ENCODE measurements around the gene IFFO2. TPM values are rescaled to one million over a fixed set of nuclear protein-coding genes. Genes with fewer than 3 reads are reported as not detected.
"Not testable (repeated sequence)": the region's sequence is repeated elsewhere in the genome, so short reads cannot be mapped to it uniquely, and the experiment has no call there.

Gene IFFO2
- total and polyA plus RNA-seq, 2 of the 13 experiments (the other 11 are each of a cell fraction or from before 2014, with no cell fraction given) = 7.3 to 16.7 TPM

GRCh38 chr1:18891858-18892257 lies 64.6 kb downstream of the IFFO2 start:
- H2AFZ ChIP-seq (ENCODE audit: low read length); H3K4me2 ChIP-seq (ENCODE audit: low read depth, low read length); ATAC-seq; H3K9ac ChIP-seq (ENCODE audit: insufficient read depth, low read depth, low read length); intact Hi-C loops (cut with micrococcal nuclease; ENCODE audit: unreplicated experiment); FAIRE-seq; H3K27ac ChIP-seq (ENCODE audit: extremely low read length, insufficient read depth, low read length); H3K27me3 ChIP-seq (ENCODE audit: control insufficient read depth in 1 of 2, insufficient read depth in 2 of 2, low read length in 2 of 2); in situ Hi-C loops (cut with HindIII; ENCODE audit: extremely low pct_ligation_motif_present, low pct_unique_long_range_greater_than_20kb); CTCF ChIA-PET (ENCODE audit: low intra/inter-chr PET ratio, low total read pairs); H3K9me3 ChIP-seq (ENCODE audit: low read length); DNase-seq (ENCODE audit: low spot score); BruUV-seq (replicated peaks); H3K4me3 ChIP-seq (replicated peaks in 1 of 3; ENCODE audit: insufficient read depth in 1 of 3, low read depth in 2 of 3, low read length in 3 of 3): not testable (repeated sequence)
- POLR2A ChIA-PET = interaction anchor here (1.0 kb wide), 1 partner anchor 11 kb away, joined by 4 read pairs; the partner anchor contains the start of gene ALDH4A1
- Histone ChIP-seq H4K20me1 (ENCODE audit: insufficient read depth, low read length) (peaks cover 73% of the 10 kb centered on the region), H3K4me1 (ENCODE audit: insufficient read depth, low read length) (peaks cover 64% of the 10 kb centered on the region), H3K79me2 (ENCODE audit: insufficient read depth, low read length) (peaks cover 63% of the 10 kb centered on the region), H3K36me3 (replicated peaks in 1 of 2; ENCODE audit: control insufficient read depth in 1 of 2, insufficient read depth in 2 of 2, low read length in 2 of 2) (peaks cover 18 to 43% of the 10 kb centered on the region in 2 experiments)
- 95% methylated on average over 7 of the region's 7 CpGs for WGBS (ENCODE audit: low lambda C conversion rate)

- POLR2A ChIA-PET = interaction anchor here (0.8 kb wide), 1 partner anchor 9 kb away, joined by 3 read pairs; no protein-coding TSS in a partner anchor
- DNase-seq (ENCODE audit: low spot score) (no peak), ATAC-seq (no peak), FAIRE-seq (no peak)
- BruUV-seq (replicated peaks) = no TSS peak
- H3K4me2 ChIP-seq (ENCODE audit: low read depth, low read length) = no peak overlapping the region
- WGBS (ENCODE audit: low lambda C conversion rate) = 94% methylated on average over 7 of the region's 7 CpGs
- peaks cover 59% of the 10 kb centered on the region for H3K4me1 ChIP-seq (ENCODE audit: insufficient read depth, low read length)
- peaks cover 73% of the 10 kb centered on the region for H4K20me1 ChIP-seq (ENCODE audit: insufficient read depth, low read length)
- H3K9ac ChIP-seq (ENCODE audit: insufficient read depth, low read depth, low read length) = no peak overlapping the region
- CTCF ChIA-PET (ENCODE audit: low intra/inter-chr PET ratio, low total read pairs) = no interaction called here
- H3K36me3 ChIP-seq (replicated peaks in 1 of 2; ENCODE audit: control insufficient read depth in 1 of 2, insufficient read depth in 2 of 2, low read length in 2 of 2) = peaks cover 22 to 47% of the 10 kb centered on the region in 2 experiments
- H3K9me3 ChIP-seq (ENCODE audit: low read length) = no peaks in the 10 kb centered on the region
- H2AFZ ChIP-seq (ENCODE audit: low read length) = no peak overlapping the region
- H3K79me2 ChIP-seq (ENCODE audit: insufficient read depth, low read length) = peaks cover 58% of the 10 kb centered on the region
- no peak for TF ChIP-seq RNF2 (conservative IDR thresholded peaks at IDR 0.05; ENCODE audit: low read depth)
- TF ChIP-seq NONO (IDR thresholded peaks at IDR 0.05) = no peak
- TF ChIP-seq NONO (CRISPR knock-in tag; conservative IDR thresholded peaks at IDR 0.05) = no peak
- TF ChIP-seq NR1H2 (CRISPR knock-in tag; IDR thresholded peaks at IDR 0.05; ENCODE audit: borderline replicate concordance, low read depth) = no peak
- TF ChIP-seq SMARCC2 (IDR thresholded peaks at IDR 0.05) = no peak
- no peak for TF ChIP-seq XRCC5 (optimal IDR thresholded peaks at IDR 0.05; ENCODE audit: low read length)
- TF ChIP-seq ZNF546 (CRISPR knock-in tag; conservative IDR thresholded peaks at IDR 0.05) = no peak
- TF ChIP-seq BRD4 (CRISPR knock-in tag; IDR thresholded peaks at IDR 0.05) = no peak
- no peak for TF ChIP-seq ZBTB21 (CRISPR knock-in tag; IDR thresholded peaks at IDR 0.05)
- TF ChIP-seq ZBTB38 (CRISPR knock-in tag; IDR thresholded peaks at IDR 0.05) = no peak
- no peak for TF ChIP-seq ZNF232 (CRISPR knock-in tag; IDR thresholded peaks at IDR 0.05; ENCODE audit: borderline replicate concordance)
- TF ChIP-seq SRSF1 (optimal IDR thresholded peaks at IDR 0.05; ENCODE audit: low read depth, low read length) = no peak
- no peak for TF ChIP-seq ZNF326 (CRISPR knock-in tag; IDR thresholded peaks at IDR 0.05; ENCODE audit: borderline replicate concordance)
- TF ChIP-seq ZNF782 (CRISPR knock-in tag; IDR thresholded peaks at IDR 0.05; ENCODE audit: borderline replicate concordance) = no peak
- TF ChIP-seq RXRB (CRISPR knock-in tag; IDR thresholded peaks at IDR 0.05; ENCODE audit: borderline replicate concordance) = no peak
- TF ChIP-seq, protein P1, sequence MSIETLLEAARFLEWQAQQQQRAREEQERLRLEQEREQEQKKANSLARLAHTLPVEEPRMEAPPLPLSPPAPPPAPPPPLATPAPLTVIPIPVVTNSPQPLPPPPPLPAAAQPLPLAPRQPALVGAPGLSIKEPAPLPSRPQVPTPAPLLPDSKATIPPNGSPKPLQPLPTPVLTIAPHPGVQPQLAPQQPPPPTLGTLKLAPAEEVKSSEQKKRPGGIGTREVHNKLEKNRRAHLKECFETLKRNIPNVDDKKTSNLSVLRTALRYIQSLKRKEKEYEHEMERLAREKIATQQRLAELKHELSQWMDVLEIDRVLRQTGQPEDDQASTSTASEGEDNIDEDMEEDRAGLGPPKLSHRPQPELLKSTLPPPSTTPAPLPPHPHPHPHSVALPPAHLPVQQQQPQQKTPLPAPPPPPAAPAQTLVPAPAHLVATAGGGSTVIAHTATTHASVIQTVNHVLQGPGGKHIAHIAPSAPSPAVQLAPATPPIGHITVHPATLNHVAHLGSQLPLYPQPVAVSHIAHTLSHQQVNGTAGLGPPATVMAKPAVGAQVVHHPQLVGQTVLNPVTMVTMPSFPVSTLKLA (IDR thresholded peaks at IDR 0.05) = no peak
- TF ChIP-seq, protein P2, sequence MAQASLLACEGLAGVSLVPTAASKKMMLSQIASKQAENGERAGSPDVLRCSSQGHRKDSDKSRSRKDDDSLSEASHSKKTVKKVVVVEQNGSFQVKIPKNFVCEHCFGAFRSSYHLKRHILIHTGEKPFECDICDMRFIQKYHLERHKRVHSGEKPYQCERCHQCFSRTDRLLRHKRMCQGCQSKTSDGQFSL (CRISPR knock-in tag; IDR thresholded peaks at IDR 0.05) = no peak
- TF ChIP-seq NKX3-1 (CRISPR knock-in tag; IDR thresholded peaks at IDR 0.05) = no peak
- no peak for TF ChIP-seq MAFF (IDR thresholded peaks at IDR 0.05; ENCODE audit: low read depth, low read length)
- no peak for TF ChIP-seq PHF20 (CRISPR knock-in tag; IDR thresholded peaks at IDR 0.05)
- H3K27me3 ChIP-seq (ENCODE audit: control insufficient read depth in 1 of 2, insufficient read depth in 2 of 2, low read length in 2 of 2) = no peaks in the 10 kb centered on the region
- no peak overlapping the region for H3K4me3 ChIP-seq (replicated peaks in 1 of 3; ENCODE audit: insufficient read depth in 1 of 3, low read depth in 2 of 3, low read length in 3 of 3)
- in situ Hi-C loops (cut with HindIII; ENCODE audit: extremely low pct_ligation_motif_present, low pct_unique_long_range_greater_than_20kb) (no loop called here), intact Hi-C loops (cut with micrococcal nuclease; ENCODE audit: unreplicated experiment) (no loop called here)
- H3K27ac ChIP-seq (ENCODE audit: extremely low read length, insufficient read depth, low read length) = no peak overlapping the region
These were observed 65.1 kb downstream of the IFFO2 start for GRCh38 chr1:18891426-18891780.
